HepG2 (cell line): Measurements from ENCODE around the gene TENT5A. TPM values are rescaled to one million over a fixed set of nuclear protein-coding genes. Genes with fewer than 3 reads are reported as not detected.
A peak's percentile ranks its signal among the peaks of the same experiment; 100 is the strongest.

ENCODE experiments used
- ATF1 ChIP-seq: IDR thresholded peaks from 2 replicates; pipeline ENCODE4 v1.6.1; 2016; ENCODE audit warnings: mild to moderate bottlenecking, control low read depth
- CENPT ChIP-seq: sonication (generic); formaldehyde crosslinking; IDR thresholded peaks from 2 replicates; pipeline ENCODE4 v1.8.0; 2022; ENCODE audit warnings: low read depth, mild to moderate bottlenecking, moderate library complexity, missing genetic modification reagents
- DNMT1 ChIP-seq: sonication (generic); formaldehyde crosslinking; IDR thresholded peaks from 2 replicates; pipeline ENCODE4 v1.5.1; 2020; ENCODE audit warnings: mild to moderate bottlenecking, missing genetic modification reagents
- DNMT3B ChIP-seq: conservative IDR thresholded peaks from 2 replicates; pipeline ENCODE4 v1.6.1; 2016; ENCODE audit warnings: missing biosample characterization, control low read depth
- E2F1 ChIP-seq: sonication (generic); formaldehyde crosslinking; IDR thresholded peaks from 2 replicates; pipeline ENCODE4 v1.5.0; 2020; ENCODE audit warnings: missing genetic modification reagents
- ELF3 ChIP-seq: IDR thresholded peaks from 2 replicates; pipeline ENCODE4 v1.6.1; 2016; ENCODE audit warnings: missing genetic modification reagents, missing compliant biosample characterization
- KDM5A ChIP-seq: fragments of 200-600 bp; sonication (generic); IDR thresholded peaks from 2 replicates; pipeline ENCODE4 v1.7.0; 2018; ENCODE audit warnings: antibody characterized with exemption, mild to moderate bottlenecking, low read length, borderline replicate concordance
- NFE2 ChIP-seq: sonication (generic); formaldehyde crosslinking; IDR thresholded peaks from 2 replicates; pipeline ENCODE4 v1.4.0; 2020; ENCODE audit warnings: missing genetic modification reagents
- PHF20 ChIP-seq: sonication (generic); formaldehyde crosslinking; IDR thresholded peaks from 2 replicates; pipeline ENCODE4 v1.5.0; 2020; ENCODE audit warnings: mild to moderate bottlenecking, missing genetic modification reagents
- SAP130 ChIP-seq: IDR thresholded peaks from 2 replicates; pipeline ENCODE4 v1.6.1; 2016; ENCODE audit warnings: low read depth
- STAT6 ChIP-seq: sonication (generic); formaldehyde crosslinking; IDR thresholded peaks from 2 replicates; pipeline ENCODE4 v1.4.0; 2020; ENCODE audit warnings: missing genetic modification reagents, mild to moderate bottlenecking, borderline replicate concordance
- ZFP82 ChIP-seq: sonication (generic); formaldehyde crosslinking; IDR thresholded peaks from 2 replicates; pipeline ENCODE4 v1.5.1; 2020; ENCODE audit warnings: mild to moderate bottlenecking, missing genetic modification reagents, borderline replicate concordance
- ZFP90 ChIP-seq: sonication (generic); formaldehyde crosslinking; IDR thresholded peaks from 2 replicates; pipeline ENCODE4 v1.8.0; 2022; ENCODE audit warnings: missing genetic modification reagents, mild to moderate bottlenecking, inconsistent platforms, borderline replicate concordance
- ZMYM3 ChIP-seq: sonication (generic); formaldehyde crosslinking; IDR thresholded peaks from 2 replicates; pipeline ENCODE4 v1.5.1; 2020; ENCODE audit warnings: mild to moderate bottlenecking, missing genetic modification reagents
- ZNF136 ChIP-seq: sonication (generic); formaldehyde crosslinking; IDR thresholded peaks from 2 replicates; pipeline ENCODE4 v1.8.1; 2022; ENCODE audit warnings: low read depth, mild to moderate bottlenecking, moderate library complexity, missing genetic modification reagents
- ZNF530 ChIP-seq: sonication (generic); formaldehyde crosslinking; IDR thresholded peaks from 2 replicates; pipeline ENCODE4 v1.5.0; 2020; ENCODE audit warnings: low read depth, mild to moderate bottlenecking, missing genetic modification reagents
- ZNF670 ChIP-seq: sonication (generic); formaldehyde crosslinking; IDR thresholded peaks from 2 replicates; pipeline ENCODE4 v1.8.0; 2022; ENCODE audit warnings: mild to moderate bottlenecking, missing genetic modification reagents, borderline replicate concordance
- ZSCAN22 ChIP-seq: sonication (generic); formaldehyde crosslinking; IDR thresholded peaks from 2 replicates; pipeline ENCODE4 v1.4.0; 2020; ENCODE audit warnings: mild to moderate bottlenecking, missing genetic modification reagents
- ZSCAN29 ChIP-seq: sonication (generic); formaldehyde crosslinking; conservative IDR thresholded peaks from 2 replicates; pipeline ENCODE4 v1.4.0; 2020; ENCODE audit warnings: mild to moderate bottlenecking, missing genetic modification reagents
- polyA plus RNA-seq, 8 experiments: library from polyadenylated mRNA; depleted of rRNA in 3 of 8; stranded (reverse) in 7 of 8; unstranded in 1 of 8; fragments of >200 nt; fragmentation: Illumina TruSeq in 4 of 8; extraction: Trizol in 4 of 8; gene quantifications; 2 replicates each; pipeline versions ENCODE4 v1.2.1 to v1.2.3, GENCODE V29; 2011 to 2016; ENCODE audit warnings: low read depth in 4 of 8, missing spikeins in 1 of 8, mixed read lengths in 1 of 8; ENCODE audit not compliant: insufficient read depth in 1 of 8
- total RNA-seq, 5 experiments: library from RNA; depleted of rRNA; stranded (reverse); fragments of >200 nt; fragmentation: Illumina TruSeq; extraction: Trizol; gene quantifications; 2 replicates each; pipeline ENCODE4 v1.2.3, GENCODE V29; 2016; ENCODE audit warnings: low read depth in 1 of 5
- TF ChIP-seq, protein P1 (sequence below): sonication (generic); formaldehyde crosslinking; IDR thresholded peaks from 2 replicates; pipeline ENCODE4 v1.5.0; 2020; ENCODE audit warnings: missing genetic modification reagents
- TF ChIP-seq, protein P2 (sequence below): IDR thresholded peaks from 2 replicates; pipeline ENCODE4 v1.6.1; 2016; ENCODE audit warnings: missing biosample characterization, missing genetic modification reagents, low read depth
- TF ChIP-seq, protein P3 (sequence below): sonication (generic); formaldehyde crosslinking; IDR thresholded peaks from 2 replicates; pipeline ENCODE4 v1.4.0; 2020; ENCODE audit warnings: missing genetic modification reagents, borderline replicate concordance
- TF ChIP-seq, protein P4 (sequence below): sonication (generic); formaldehyde crosslinking; IDR thresholded peaks from 2 replicates; pipeline ENCODE4 v1.5.1; 2020; ENCODE audit warnings: mild to moderate bottlenecking, missing genetic modification reagents, moderate library complexity

TENT5A gene
- total and polyA plus RNA-seq, 2 of the 13 experiments (the other 11 are each of a cell fraction or from before 2014, with no cell fraction given) = 8.0 to 13.8 TPM

- no peak for TF ChIP-seq STAT6
- TF ChIP-seq CENPT = no peak
- no peak for TF ChIP-seq KDM5A
- TF ChIP-seq SAP130 (CRISPR knock-in tag) = peak; percentile 45; the same call in 1 of the 2 replicates
- TF ChIP-seq ATF1 (CRISPR knock-in tag) = no peak
- TF ChIP-seq, protein P1, sequence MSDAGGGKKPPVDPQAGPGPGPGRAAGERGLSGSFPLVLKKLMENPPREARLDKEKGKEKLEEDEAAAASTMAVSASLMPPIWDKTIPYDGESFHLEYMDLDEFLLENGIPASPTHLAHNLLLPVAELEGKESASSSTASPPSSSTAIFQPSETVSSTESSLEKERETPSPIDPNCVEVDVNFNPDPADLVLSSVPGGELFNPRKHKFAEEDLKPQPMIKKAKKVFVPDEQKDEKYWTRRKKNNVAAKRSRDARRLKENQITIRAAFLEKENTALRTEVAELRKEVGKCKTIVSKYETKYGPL (CRISPR knock-in tag) = no peak
- TF ChIP-seq ZSCAN22 = no peak
- TF ChIP-seq ZFP90 (CRISPR knock-in tag) = no peak
- TF ChIP-seq, protein P2, sequence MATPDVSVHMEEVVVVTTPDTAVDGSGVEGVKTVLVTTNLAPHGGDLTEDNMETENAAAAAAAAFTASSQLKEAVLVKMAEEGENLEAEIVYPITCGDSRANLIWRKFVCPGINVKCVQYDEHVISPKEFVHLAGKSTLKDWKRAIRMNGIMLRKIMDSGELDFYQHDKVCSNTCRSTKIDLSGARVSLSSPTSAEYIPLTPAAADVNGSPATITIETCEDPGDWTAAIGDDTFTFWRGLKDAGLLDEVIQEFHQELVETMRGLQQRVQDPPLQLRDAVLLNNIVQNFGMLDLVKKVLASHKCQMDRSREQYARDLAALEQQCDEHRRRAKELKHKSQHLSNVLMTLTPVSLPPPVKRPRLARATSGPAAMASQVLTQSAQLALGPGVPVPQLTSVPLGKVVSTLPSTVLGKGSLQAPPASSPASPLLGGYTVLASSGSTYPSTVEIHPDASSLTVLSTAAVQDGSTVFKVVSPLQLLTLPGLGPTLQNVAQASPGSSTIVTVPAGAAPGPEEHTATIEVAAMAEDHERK (CRISPR knock-in tag) = no peak
- no peak for TF ChIP-seq DNMT3B (CRISPR knock-in tag)
- TF ChIP-seq E2F1 (CRISPR knock-in tag) = no peak
- TF ChIP-seq DNMT1 (CRISPR knock-in tag) = no peak
- TF ChIP-seq ELF3 (CRISPR knock-in tag) = peak; percentile 65
- TF ChIP-seq ZNF136 (CRISPR knock-in tag) = no peak
- no peak for TF ChIP-seq ZSCAN29 (CRISPR knock-in tag)
- no peak for TF ChIP-seq NFE2 (CRISPR knock-in tag)
- no peak for TF ChIP-seq ZFP82 (CRISPR knock-in tag)
- TF ChIP-seq PHF20 (CRISPR knock-in tag) = no peak
- TF ChIP-seq, protein P3, sequence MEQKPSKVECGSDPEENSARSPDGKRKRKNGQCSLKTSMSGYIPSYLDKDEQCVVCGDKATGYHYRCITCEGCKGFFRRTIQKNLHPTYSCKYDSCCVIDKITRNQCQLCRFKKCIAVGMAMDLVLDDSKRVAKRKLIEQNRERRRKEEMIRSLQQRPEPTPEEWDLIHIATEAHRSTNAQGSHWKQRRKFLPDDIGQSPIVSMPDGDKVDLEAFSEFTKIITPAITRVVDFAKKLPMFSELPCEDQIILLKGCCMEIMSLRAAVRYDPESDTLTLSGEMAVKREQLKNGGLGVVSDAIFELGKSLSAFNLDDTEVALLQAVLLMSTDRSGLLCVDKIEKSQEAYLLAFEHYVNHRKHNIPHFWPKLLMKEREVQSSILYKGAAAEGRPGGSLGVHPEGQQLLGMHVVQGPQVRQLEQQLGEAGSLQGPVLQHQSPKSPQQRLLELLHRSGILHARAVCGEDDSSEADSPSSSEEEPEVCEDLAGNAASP (CRISPR knock-in tag) = no peak
- TF ChIP-seq, protein P4, sequence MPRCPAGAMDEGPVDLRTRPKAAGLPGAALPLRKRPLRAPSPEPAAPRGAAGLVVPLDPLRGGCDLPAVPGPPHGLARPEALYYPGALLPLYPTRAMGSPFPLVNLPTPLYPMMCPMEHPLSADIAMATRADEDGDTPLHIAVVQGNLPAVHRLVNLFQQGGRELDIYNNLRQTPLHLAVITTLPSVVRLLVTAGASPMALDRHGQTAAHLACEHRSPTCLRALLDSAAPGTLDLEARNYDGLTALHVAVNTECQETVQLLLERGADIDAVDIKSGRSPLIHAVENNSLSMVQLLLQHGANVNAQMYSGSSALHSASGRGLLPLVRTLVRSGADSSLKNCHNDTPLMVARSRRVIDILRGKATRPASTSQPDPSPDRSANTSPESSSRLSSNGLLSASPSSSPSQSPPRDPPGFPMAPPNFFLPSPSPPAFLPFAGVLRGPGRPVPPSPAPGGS (CRISPR knock-in tag) = no peak
- TF ChIP-seq ZMYM3 (CRISPR knock-in tag) = no peak
- TF ChIP-seq ZNF530 = no peak
- TF ChIP-seq ZNF670 = no peak
Observed at GRCh38 chr6:81788748-81789147, 36.3 kb upstream of the TENT5A start (continued).
